Measurements from ENCODE around the gene ELAPOR1. TPM values are rescaled to one million over a fixed set of nuclear protein-coding genes. Genes with fewer than 3 reads are reported as not detected.

The ELAPOR1 gene
- total and polyA plus RNA-seq, 2 donors (not counting 3 experiments of a cell fraction or from before 2014, with no cell fraction given): 1.0 to 1.1 TPM

- no peaks in the 10 kb centered on the region for H3K36me3 ChIP-seq (ENCODE audit: control insufficient read depth in 2 of 2, extremely low read depth in 1 of 2, insufficient read depth in 2 of 2, low read length in 2 of 2)
- DNase-seq (ENCODE audit: low read depth, low spot score) (no peak), FAIRE-seq (no peak)
- H3K9me3 ChIP-seq (replicated peaks; ENCODE audit: control insufficient read depth, insufficient read depth, low read length): no peaks in the 10 kb centered on the region
- no peak overlapping the region for H3K4me3 ChIP-seq (replicated peaks in 1 of 3; ENCODE audit: insufficient read depth in 1 of 3, low read depth in 1 of 3, low read length in 3 of 3)
- no peak overlapping the region for H3K9ac ChIP-seq (replicated peaks; ENCODE audit: extremely low read depth, insufficient read depth, low read length)
- ChIA-PET POLR2A (no interaction called here), CTCF (interaction anchor here (1.2 to 1.4 kb wide), 2 partner anchors 11 to 47 kb away, joined by 3 to 4 read pairs; a partner anchor contains a TSS)
- intact Hi-C loops (cut with micrococcal nuclease): no loop called here
- no peak overlapping the region for H2AFZ ChIP-seq (ENCODE audit: low read depth, low read length)
- no TSS peak for BruUV-seq (replicated peaks)
- no peak overlapping the region for H3K27ac ChIP-seq (ENCODE audit: insufficient read depth, low read depth, low read length)
- no peaks in the 10 kb centered on the region for H3K9me1 ChIP-seq (replicated peaks; ENCODE audit: control insufficient read depth, extremely low read depth, insufficient read depth, low read length)
- dilution Hi-C loops (cut with MboI; ENCODE audit: extremely low pct_ligation_motif_present, low sequenced_read_pairs): no loop called here
- no peaks in the 10 kb centered on the region for H3K4me1 ChIP-seq (ENCODE audit: control insufficient read depth, extremely low read depth, insufficient read depth, low read length)
- TF ChIP-seq MYC (IDR thresholded peaks at IDR 0.05; ENCODE audit: low read depth, low read length): no peak
- TF ChIP-seq EZH2 (IDR thresholded peaks at IDR 0.05; ENCODE audit: borderline replicate concordance, low read depth, low read length, severe bottlenecking): no peak
- TF ChIP-seq, protein P1, sequence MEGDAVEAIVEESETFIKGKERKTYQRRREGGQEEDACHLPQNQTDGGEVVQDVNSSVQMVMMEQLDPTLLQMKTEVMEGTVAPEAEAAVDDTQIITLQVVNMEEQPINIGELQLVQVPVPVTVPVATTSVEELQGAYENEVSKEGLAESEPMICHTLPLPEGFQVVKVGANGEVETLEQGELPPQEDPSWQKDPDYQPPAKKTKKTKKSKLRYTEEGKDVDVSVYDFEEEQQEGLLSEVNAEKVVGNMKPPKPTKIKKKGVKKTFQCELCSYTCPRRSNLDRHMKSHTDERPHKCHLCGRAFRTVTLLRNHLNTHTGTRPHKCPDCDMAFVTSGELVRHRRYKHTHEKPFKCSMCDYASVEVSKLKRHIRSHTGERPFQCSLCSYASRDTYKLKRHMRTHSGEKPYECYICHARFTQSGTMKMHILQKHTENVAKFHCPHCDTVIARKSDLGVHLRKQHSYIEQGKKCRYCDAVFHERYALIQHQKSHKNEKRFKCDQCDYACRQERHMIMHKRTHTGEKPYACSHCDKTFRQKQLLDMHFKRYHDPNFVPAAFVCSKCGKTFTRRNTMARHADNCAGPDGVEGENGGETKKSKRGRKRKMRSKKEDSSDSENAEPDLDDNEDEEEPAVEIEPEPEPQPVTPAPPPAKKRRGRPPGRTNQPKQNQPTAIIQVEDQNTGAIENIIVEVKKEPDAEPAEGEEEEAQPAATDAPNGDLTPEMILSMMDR (IDR thresholded peaks at IDR 0.05; ENCODE audit: extremely low read depth in 1 of 2, insufficient read depth in 1 of 2, low read depth in 1 of 2, low read length in 2 of 2): no peak
- TF ChIP-seq JUN (IDR thresholded peaks at IDR 0.05; ENCODE audit: borderline replicate concordance, insufficient read depth, insufficient read length, low read depth): no peak
- TF ChIP-seq, protein P2, sequence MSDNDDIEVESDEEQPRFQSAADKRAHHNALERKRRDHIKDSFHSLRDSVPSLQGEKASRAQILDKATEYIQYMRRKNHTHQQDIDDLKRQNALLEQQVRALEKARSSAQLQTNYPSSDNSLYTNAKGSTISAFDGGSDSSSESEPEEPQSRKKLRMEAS (IDR thresholded peaks at IDR 0.05; ENCODE audit: insufficient read depth, insufficient read length): no peak
- TF ChIP-seq POLR2AphosphoS5 (IDR thresholded peaks at IDR 0.05; ENCODE audit: insufficient read depth, low read depth, low read length): no peak
- no peaks in the 10 kb centered on the region for H3K79me2 ChIP-seq (ENCODE audit: control insufficient read depth, insufficient read depth, low read length)
- H4K20me1 ChIP-seq (replicated peaks; ENCODE audit: control insufficient read depth, extremely low read depth, insufficient read depth, low read length): no peaks in the 10 kb centered on the region
- H3K27me3 ChIP-seq (ENCODE audit: control insufficient read depth in 2 of 2, insufficient read depth in 2 of 2, low read length in 2 of 2): peaks cover 3 to 8% of the 10 kb centered on the region in 2 experiments
- H3K4me2 ChIP-seq (ENCODE audit: insufficient read depth, low read length): no peak overlapping the region
Measured at GRCh38 chr1:109160071-109160840, 46.3 kb downstream of the ELAPOR1 start.
